Measurements from ENCODE around the gene SMCHD1.
A peak's percentile ranks its signal among the peaks of the same experiment; 100 is the strongest.

SMCHD1 gene

DNA sequence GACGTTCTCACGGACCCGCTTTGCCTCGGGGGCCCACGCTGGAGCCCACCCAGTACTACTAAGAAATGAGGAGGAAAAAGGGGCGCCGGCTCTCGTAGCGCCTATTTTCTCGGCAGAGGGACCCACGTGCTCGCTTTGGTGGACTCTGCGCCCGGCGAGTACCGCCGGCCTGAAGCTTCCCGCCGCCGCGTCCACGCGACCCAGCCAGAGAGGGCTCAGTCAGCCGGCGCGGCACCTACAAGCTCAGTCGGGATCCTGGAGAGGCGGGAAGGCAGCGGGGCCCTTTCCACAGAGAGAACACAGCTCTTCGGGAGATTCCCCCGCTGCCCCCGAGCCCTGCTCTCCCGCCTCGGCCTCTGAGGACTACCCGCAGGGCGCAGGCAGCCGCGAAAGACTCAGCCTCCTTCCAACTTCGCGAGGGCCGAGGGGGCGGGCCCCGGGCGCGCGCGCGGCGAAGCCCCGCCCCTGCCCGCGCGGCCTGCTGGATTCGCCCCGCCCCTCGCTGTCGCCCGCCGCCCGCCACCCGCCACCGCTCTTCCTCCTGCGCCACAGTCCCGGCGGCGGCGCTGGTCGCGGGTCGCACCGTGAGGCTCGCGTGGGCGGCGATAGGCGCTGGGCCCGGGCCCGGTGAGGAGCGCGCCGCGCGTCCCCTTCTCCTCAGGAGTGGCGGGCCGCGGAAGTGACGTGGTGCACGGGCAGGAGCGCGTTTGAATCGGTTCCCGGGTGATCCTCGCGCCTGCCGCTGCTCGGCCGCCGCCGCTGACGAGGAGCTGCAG lies at the start of gene SMCHD1:
Gene SMCHD1 (plus strand): TSS at position 549 of the 776 bp plus-strand sequence. CDS start 350 bp downstream, outside the sequence.
- DNase-seq, result peak; percentile 93 to 94

DNA sequence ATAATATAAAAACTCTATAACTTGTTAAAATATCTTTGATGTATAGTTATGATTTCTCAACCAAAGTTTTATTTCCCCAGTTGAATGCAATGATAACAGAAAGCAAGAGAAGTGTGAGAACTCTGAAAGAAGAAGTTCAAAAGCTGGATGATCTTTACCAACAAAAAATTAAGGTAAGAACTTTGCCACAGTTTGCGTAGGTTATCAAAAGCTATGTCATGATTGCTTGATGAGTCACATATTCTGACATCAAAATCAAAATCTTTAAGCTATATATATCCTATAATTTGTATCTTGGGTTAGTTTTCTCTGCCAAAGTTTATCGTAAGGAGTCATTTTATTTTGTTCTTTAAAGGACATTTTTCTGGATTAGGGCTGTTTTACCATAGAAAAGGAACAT lies 49.2 kb upstream of the SMCHD1 start:
- no peak for DNase-seq

DNA sequence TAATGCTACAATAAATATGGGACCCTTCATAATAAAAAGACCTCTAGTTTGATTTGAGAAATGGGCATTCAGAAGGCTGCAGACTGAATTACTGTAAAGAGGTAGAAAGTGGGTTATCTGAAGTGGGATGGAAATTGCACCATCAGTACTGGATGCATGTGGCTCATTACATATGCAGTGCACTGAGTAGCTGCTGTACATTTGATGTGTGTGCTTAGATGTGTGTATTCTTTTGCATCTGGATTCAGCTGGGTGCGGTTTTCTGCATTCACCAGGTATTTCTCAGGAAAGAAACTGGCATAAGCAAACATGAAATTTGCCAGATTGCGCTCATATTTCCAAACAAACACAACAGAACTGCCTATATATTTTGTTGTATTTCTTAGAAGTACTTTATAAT lies 45.9 kb upstream of the SMCHD1 start:
- no peak for DNase-seq

DNA sequence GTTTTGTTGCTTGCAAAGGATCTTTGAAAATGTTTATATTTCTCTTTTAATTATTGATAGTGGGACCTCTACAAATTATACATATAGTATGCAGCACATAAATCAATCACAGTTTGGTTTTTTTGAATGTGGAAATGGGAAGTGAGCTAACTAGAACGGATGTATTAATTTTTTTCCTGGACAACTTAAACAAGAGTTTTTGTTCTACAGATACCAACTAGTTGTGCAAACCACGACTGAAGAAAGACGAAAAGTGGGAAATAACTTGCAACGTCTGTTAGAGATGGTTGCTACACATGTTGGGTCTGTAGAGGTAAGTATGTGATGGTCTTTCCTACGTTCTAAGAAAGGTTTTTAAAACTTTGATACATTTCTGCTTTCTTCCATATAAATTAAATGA lies 45.0 kb upstream of the SMCHD1 start:
- no peak for DNase-seq

DNA sequence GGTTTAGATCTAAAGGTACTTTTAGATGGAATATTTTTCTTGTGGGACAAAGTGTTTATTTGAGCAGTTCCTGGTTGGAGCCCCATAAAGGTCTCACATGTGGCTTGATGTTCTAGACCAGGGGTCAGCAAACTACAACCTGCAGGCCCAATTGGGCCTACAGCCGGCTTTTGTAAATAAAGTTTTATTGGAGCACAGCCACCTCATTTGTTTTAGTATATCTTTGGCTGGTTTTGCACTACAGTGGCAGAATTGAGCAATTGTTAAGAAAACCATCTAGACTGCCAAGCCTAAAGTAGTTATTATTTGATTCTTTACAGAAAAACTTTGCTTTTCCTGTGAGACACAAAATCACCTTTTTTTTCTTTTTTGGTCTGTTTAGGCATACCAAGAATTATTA lies 42.5 kb upstream of the SMCHD1 start:
- no peak for DNase-seq

DNA sequence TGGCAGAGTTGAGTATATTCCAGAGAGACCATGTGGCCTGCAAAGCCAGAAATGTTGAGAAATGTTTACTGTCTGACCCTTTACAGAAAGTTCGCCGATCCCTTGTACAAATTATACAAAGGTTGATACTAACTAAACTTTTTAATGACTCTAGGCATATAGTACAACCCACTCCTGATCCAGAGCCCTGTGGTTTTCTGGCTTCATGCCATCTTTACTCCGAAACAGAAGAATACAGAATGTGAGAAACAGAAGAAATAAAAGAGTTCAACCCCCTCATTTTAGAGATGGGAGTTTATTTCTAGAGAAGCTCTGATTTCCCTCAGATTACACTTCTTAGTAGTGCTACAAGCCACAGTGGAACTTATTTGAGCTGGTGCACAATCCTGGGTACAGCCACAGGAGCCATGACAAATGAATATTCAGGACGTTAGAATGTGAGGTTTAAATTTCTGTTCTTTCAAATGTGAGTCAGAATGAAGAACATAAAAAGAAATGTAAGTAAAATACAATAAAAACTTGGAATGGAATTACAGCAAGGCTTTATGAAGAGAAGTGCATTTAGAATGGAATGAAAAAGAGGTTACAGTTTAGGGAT lies 38.0 kb upstream of the SMCHD1 start:
- no peak for DNase-seq

DNA sequence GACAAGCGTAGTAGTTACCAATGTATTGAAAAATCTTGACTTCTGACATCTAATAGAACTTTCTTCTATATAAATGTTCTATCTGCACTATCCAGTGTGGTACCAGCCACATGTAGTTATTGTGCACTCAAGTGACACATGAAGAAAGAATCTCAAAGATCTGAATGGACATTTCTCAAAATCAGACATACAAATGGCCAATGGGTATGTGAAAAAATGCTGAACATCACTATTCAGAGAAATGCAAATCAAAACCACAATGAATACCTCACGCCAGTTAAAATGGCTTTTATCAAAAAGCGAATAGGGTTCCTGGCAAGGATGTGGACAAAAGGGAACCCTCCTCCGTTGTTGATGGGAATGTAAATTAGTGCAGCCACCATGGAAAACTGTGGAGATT lies 37.5 kb upstream of the SMCHD1 start:
- DNase-seq, result no peak

DNA sequence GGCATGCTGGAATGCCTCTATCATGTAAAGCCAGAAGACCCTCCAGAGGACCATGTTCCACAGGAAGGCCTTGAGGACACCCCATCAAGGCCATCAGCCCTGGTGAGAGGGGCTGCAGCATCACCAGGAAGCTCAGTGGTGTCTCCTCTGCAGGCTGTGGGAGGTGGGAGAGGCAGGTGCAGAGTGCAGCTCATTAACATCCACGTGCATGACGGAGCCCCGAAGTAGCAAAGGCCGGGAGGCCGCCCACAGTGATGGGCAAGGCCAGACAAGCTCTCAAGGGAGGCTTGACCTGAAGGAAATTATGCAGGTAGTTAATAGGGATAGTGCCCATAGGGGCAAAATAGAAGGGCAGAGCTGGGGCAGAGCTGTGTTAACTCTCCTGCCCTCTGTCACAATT lies 30.3 kb upstream of the SMCHD1 start:
- DNase-seq, result no peak

DNA sequence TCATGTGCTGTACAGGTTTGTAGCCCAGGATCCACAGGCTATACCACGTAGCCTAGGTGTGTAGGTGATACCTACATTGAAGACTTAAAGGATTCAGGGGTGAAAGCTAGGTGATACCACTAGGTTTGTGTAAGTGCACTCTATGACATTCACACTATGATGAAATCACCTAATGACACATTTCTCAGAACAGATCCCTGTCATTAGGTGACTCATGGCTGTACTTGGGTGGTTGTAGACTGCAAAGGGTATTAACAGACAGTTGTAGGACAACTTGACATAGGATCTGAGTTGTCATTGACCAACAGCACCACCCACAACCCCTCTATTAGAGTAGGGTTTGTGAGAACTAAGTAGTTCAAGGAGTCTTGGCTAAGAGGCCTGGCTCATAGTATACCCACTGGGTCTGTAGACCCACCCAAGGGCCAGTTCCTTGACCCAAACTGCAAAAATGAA lies 27.7 kb upstream of the SMCHD1 start:
- no peak for DNase-seq

DNA sequence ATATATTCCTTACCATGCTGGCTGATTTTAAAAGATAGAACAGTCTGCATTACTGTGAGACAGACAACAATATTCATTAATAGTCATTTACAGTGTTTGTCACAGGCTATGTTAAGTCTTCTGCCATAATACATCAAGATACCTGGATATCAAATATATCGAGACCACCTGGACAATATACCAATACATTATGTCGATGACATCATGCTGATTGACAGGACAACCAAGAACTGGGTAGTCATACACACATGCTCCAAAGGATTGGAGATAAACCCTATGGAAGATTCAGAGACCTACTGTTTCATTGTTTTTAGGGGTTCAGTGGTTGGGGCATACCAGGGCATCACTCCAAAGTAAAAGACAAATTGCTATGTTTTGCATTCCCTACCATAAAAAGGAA lies 26.5 kb upstream of the SMCHD1 start:
- DNase-seq, result no peak

DNA sequence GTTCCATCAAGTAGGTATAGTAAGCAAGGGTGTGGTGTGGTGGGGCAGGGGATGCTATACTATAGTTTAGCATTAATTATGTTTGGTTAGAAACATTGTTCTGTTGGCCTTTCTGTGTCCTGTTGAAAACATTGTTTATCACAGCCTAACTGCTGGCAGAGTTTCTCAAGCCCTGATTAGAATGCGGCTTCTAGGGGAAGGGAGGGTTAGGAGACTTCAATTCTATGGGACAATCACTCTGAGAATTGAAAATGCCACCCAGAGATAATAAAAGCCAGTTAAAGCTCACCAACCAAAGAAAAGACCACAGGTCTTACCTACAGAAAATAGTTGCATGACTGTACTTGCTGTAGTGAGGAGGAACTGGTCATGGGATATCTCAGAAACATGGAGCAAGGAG lies 19.9 kb upstream of the SMCHD1 start:
- DNase-seq, result no peak

DNA sequence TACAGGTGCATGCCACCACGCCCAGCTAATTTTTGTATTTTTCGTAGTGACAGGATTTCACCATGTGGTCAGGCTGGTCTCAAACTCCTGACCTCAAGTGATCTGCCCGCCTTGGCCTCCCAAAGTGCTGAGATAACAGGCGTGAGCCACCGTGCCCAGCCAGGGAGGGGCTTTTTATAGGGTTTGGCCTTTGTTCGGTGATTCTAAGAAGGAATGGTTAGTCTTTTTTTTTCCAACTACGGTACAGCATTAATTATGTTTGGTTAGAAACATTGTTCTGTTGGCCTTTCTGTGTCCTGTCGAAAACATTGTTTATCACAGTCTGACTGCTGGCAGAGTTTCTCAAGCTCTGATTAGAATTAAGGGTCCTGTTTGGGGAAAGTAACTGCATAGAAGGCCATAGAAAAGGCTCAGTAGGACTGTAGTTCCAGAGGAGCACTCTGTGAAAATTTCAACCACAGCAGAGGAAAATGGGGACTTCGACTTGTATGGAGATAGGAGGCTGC lies 19.3 kb upstream of the SMCHD1 start:
- DNase-seq, result no peak

DNA sequence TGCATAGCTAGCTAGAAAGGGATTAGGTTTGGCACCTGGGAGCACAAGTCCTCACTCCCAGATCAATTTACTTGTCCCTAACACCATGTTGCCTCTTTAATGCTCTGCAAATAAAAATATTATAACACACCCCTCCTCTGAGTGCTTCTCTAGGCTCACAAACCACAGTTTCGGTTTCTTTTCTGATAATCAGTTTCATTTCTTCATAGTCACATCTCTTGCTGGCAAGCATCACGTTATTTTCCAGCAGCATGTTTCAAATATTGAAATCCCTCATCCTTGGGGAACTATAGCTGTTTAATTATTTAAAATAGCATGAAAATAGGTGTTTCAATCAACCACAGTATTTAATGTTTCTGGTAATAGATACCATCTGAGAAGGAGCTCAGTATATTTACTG lies 13.9 kb upstream of the SMCHD1 start:
- DNase-seq, result no peak

DNA sequence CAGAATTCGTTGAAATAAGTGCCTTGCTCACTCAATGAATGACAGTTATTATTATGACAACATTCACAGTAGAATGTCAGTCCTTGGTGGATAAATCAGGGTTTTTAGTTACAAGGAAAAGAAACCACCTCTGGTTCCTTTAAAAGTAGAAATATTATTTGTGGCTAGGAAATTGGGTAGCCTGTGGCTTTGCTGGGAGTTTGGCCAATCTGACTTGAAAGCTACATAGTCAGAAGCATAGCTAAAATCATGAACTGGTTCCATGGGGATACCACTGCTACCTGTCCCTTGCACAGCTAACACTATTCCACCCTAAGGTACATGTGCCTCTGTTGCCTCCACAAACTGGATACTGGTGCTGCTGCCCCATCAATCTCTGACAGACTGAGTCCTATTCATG lies 12.8 kb upstream of the SMCHD1 start:
- no peak for DNase-seq

DNA sequence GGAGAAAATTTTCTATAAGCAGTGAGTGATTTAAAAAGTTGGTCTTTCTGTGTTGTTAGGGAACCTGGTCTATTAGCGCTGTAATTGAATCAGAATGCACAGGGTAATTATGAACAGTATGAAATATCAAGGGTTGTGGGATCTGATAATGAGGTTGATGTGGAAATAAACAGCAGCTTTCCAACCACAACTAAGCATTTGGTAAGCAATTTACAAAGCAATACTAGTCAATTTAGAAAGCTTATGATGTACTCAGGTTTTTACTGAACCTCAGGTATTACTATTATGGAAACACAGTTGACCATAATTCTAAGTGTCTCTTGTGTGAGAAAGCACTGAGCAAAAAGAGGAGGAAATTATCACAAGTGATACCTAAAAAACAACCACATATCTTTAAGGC lies 11.0 kb upstream of the SMCHD1 start:
- DNase-seq, result no peak

DNA sequence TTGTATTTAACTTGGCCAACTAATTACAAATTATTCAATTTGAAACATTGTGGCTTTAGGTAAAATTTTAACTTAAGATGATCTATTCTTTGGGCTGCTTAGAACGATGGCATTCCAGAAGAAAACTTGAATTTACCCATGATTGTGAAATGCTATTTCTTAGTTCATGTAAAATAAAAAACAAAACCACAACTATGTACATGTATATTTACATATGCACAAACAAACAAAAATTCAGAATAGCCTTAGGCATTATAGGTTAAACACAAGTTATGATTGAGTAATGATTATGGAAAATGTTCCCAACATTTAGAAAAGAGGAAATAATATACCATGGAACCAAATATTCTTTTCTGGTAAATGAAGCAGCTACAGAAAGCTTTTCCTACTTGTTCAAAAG lies 3.5 kb upstream of the SMCHD1 start:
- no peak for DNase-seq

DNA sequence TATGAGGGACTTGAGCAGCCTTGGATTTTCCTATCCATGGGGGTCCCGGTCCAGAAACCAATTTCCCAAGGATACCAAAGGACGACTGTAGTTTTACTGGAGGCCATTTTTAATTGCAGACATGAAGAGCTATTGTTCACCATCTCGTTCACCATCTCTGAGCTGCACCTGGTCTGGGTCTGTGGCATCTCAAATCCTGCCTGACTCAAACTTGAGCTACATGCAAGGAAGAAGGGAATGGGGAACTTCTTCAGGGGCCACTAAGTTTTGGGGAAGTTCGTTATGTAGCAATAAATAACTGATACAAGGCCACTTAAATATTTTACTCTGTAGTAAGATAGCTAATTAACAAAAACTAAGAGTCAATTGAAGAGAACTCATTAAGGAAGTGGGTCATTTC lies 2.1 kb upstream of the SMCHD1 start:
- DNase-seq, result no peak

DNA sequence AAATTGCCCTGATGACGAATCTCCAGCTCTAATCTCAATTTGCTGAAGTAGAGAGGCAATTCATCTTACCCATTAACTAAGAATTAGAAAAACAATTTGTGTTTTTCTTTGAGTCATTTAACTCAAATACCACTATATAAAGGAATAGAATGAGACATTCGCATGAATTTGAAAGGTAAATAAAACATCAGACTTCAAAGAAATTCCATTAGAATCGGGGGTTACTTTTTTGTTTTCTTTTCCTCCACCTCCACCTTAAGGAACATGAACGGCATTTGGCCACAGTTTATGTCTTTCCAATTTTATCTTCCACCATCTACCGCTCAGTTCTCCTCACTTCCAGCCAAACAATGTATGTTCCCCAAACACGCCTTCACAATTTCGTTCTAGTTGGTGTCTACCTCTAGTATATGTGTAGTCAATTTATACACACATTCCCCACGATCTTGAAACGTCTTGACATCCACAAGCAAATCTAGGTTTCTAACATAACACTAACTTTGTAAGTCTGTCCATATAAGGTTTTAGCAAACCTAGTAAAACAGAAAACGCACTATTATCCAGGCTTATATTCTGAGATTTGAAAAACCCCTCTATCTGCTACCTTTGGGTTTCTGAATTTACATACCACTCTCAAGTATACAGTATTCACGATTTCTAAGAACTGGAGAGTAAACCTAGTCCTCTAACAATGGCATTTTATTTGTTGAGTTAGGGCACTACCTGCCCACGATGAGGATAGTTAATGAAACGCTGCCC lies 1.2 kb upstream of the SMCHD1 start:
- DNase-seq, result no peak

DNA sequence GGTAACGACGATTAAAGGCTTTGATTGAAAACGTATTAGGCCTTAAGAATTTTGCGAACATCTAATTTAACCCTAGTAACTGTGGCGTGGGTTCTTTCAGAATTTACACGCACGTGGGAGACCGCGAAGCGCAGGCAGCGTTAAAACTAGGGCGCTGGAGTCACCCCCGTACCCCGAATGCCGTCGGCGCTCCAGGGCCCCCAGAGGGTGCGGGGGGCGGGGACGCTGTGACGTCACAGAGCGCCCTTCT lies 673 bp upstream of the SMCHD1 start:
- peak in 1 of 2 experiments; percentile 70 for DNase-seq

DNA sequence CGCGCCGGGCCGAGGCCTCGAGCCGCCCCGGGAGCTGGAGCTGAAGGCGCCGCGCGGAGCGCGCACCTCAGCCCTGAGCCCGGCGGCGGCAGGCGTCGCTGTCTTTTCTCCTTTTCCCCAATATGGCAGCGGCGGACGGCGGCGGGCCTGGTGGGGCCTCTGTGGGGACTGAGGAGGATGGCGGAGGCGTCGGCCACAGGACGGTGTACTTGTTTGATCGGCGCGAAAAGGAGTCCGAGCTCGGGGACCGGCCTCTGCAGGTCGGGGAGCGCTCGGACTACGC lies 369 bp downstream of the SMCHD1 start:
- DNase-seq, result peak in 1 of 2 experiments; percentile 66

DNA sequence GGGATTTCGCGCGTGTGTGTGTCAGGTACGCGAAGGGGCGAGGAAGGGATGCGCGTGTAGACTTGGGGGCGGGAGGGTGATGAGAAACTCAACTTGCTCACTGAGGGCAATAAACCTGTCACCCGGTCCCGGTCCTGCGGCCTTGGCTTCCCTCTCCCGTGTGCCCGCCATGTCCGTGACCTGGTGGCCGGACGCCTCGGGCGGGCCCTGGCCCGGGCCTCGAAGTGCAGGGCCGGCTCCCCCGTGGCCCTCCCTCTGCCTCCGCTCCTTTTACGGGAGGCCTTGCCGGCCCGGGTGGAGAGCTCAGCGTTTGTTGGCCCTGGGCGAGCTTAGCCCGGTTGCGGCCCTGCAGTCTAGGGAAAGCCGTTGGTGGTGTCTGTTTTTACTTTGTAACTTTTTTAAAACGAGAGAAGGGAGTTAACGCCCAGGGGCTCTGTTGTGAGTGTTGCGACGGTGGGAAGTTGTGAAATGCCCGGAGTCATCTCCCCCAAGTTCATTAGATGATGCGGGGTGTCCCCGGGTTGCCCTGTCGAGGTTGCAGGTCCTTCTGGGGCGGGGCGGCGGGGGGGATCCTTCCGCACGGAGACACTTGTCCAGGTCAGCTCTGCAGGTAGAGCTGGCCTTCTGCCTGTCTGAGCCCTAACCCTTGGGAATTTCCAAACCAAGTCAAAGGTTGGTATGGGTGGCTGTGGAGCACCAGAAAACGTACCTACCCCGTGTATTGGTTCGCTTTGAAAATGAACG lies 883 bp downstream of the SMCHD1 start:
- DNase-seq, result peak; percentile 47 to 61

DNA sequence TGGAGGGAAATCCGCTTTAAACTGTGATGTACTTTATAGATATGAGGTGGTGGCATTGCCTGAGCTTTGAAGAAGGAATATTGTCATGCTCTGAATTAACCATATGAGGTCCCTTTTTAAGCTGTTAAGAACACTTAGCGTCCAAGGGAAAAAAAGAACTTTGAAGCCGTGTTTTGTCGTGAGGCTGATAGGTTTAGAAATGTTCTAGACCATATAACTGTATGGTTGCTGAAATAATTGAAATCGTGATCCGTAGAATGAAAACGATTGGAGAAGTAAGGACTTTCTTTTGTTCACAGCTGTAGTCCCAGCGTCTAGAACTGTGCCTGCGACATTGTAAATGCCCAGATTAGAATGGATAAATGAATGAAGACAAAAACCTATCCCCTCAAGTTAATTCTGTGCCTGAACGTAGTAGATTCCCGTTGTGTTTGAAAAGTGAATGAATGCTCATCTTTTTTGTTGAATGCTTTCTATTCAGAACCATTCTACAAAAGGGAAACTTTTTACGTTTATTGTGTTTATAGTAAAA lies 1.5 kb downstream of the SMCHD1 start:
- no peak for DNase-seq

DNA sequence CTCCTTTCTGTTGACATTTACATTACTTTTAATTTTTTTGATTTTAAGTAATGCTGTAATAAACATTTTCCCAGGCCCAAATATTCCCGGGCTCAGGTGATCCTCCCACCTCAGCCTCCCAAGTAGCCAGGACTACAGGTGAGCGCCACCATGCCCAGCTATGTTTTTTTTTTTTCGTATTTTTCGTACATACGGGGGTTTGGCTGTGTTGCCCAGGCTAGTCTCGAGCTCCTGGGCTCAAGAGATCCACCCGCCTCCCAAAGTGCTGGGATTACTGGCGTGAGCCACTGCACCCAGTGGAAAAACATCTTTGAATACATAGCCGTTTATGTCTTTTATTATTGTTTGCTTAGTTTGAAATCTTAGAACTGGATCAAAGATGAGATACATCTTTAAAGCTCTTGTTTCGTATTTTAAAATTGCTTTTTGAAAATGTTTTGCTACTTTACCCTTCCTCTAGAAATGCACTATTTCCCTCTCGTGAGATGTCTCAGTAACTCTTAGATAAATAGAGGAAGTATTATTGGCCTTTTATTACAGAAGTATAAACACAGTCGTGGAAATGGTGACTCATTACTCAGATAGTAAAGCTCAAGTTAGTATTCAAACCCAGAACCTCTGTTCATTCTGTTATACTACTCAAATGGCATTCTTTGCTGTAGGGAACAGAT lies 2.4 kb downstream of the SMCHD1 start:
- no peak for DNase-seq
